ENCODE measurements around the gene LHPP.

GRCh38 chr10:124622158-124622557 is 160.5 kb downstream of the LHPP start:
- TF ChIP-seq CTCF (IDR thresholded peaks at IDR 0.05) (no peak), POLR2A (IDR thresholded peaks at IDR 0.05) (no peak), EP300 (IDR thresholded peaks at IDR 0.05) (no peak)
